ENCODE results near the gene ALDH3B2. TPM values are rescaled to one million over a fixed set of nuclear protein-coding genes. Genes with fewer than 3 reads are reported as not detected.

ALDH3B2 gene
- total RNA-seq, 4 donors from 2014 or later, result 3.4 TPM; not detected in 3

DNA sequence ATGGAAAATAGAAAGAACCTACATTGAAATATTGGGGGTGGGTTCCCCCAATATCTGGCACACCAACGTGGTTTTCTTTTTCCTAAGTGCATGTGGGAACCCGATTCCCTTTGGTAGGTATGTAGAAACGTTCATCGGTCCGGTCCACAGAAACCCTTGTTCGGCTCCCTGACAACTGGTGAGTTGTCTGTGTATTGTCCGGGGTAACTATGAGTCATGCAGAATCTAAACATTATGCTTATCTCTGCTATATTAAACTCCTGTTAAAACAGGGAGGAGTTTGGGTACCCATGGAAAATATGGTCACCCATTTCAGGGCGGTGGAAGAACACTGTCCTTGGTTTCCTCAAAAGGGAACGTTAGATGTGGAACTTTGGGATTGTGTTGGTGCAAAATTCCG, 25.1 kb upstream of the ALDH3B2 start:
- peaks cover 0 to 7% (median 0%) of the 10 kb centered on the region in 3 donors for H3K9me3 ChIP-seq
- no peak for ATAC-seq
- TF ChIP-seq POLR2AphosphoS5 (IDR thresholded peaks at IDR 0.05) (no peak), EP300 (IDR thresholded peaks at IDR 0.05) (no peak)
- H3K27ac ChIP-seq, result no peak overlapping the region
- 59 to 83% methylated on average over 8 to 9 of the region's 10 CpGs for WGBS, 2 donors (ENCODE audit: low coverage in 1 of 2)
- H3K4me1 ChIP-seq, result no peaks in the 10 kb centered on the region
- peaks cover 39% of the 10 kb centered on the region for H3K27me3 ChIP-seq
- no peak overlapping the region for H3K4me3 ChIP-seq
- H3K36me3 ChIP-seq, result no peaks in the 10 kb centered on the region

DNA sequence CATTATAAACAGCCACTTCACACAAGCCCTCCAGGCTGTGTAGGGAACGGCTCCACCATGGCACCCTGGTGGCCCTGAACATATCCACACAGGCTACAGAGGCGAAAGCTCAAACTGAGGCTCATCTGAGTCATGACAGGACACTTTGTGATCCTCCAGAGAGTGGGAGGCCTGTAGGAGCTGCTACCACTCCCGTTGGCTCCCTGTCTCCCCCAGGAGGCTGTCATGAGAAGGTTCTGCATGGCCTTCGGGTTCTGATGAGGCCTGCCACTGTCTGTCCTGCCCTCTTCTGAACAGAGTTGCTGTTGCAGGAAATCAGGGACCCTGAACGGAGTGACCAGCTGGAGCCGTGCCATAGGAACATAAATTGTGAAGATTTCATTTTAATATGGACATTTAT, 23.8 kb upstream of the ALDH3B2 start:
- TF ChIP-seq, protein P1, sequence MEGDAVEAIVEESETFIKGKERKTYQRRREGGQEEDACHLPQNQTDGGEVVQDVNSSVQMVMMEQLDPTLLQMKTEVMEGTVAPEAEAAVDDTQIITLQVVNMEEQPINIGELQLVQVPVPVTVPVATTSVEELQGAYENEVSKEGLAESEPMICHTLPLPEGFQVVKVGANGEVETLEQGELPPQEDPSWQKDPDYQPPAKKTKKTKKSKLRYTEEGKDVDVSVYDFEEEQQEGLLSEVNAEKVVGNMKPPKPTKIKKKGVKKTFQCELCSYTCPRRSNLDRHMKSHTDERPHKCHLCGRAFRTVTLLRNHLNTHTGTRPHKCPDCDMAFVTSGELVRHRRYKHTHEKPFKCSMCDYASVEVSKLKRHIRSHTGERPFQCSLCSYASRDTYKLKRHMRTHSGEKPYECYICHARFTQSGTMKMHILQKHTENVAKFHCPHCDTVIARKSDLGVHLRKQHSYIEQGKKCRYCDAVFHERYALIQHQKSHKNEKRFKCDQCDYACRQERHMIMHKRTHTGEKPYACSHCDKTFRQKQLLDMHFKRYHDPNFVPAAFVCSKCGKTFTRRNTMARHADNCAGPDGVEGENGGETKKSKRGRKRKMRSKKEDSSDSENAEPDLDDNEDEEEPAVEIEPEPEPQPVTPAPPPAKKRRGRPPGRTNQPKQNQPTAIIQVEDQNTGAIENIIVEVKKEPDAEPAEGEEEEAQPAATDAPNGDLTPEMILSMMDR (IDR thresholded peaks at IDR 0.05), result no peak
- TF ChIP-seq EP300 (IDR thresholded peaks at IDR 0.05), result no peak
- no peak for TF ChIP-seq POLR2A (IDR thresholded peaks at IDR 0.05)
- TF ChIP-seq POLR2AphosphoS5 (IDR thresholded peaks at IDR 0.05), result no peak
- ATAC-seq, result no peak
- no peaks in the 10 kb centered on the region for H3K36me3 ChIP-seq
- peaks cover 39% of the 10 kb centered on the region for H3K27me3 ChIP-seq
- WGBS, 2 donors (ENCODE audit: low coverage in 1 of 2), result 60 to 81% methylated on average over 1 to 4 of the region's 6 CpGs
- H3K9me3 ChIP-seq, result peaks cover 0 to 7% (median 0%) of the 10 kb centered on the region in 3 donors
- no peak overlapping the region for H3K27ac ChIP-seq
- H3K4me1 ChIP-seq, result no peaks in the 10 kb centered on the region
- H3K4me3 ChIP-seq, result no peak overlapping the region

DNA sequence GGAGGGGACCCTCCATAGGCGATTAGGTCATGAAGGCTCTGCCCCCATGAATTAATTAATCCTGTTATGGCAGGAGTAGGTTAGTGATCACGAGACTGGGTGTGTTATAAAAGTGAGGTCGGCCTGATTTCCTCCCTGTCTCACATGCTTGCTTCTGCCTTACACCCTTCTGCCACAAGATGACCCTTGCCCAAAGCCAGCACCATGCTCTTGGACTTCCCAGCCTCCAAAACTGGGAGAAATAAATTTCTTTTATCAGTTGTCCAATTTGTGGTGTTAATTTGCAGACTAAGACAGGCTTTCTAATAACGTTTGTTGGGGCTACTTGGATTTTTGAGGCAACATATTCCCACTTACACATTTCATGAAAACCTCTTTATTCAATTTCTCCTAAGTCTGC, 23.4 kb upstream of the ALDH3B2 start:
- H3K27ac ChIP-seq, result no peak overlapping the region
- H3K36me3 ChIP-seq, result no peaks in the 10 kb centered on the region
- H3K4me1 ChIP-seq, result no peaks in the 10 kb centered on the region
- no peak overlapping the region for H3K4me3 ChIP-seq
- no peak for TF ChIP-seq POLR2A (IDR thresholded peaks at IDR 0.05)
- TF ChIP-seq, protein P1 (IDR thresholded peaks at IDR 0.05), result no peak
- no peak for TF ChIP-seq POLR2AphosphoS5 (IDR thresholded peaks at IDR 0.05)
- no peak for TF ChIP-seq EP300 (IDR thresholded peaks at IDR 0.05)
- WGBS, 2 donors (ENCODE audit: low coverage in 1 of 2), result 83 to 92% methylated on average over 4 of the region's 4 CpGs
- peaks cover 0 to 7% (median 0%) of the 10 kb centered on the region in 3 donors for H3K9me3 ChIP-seq
- ATAC-seq, result no peak
- peaks cover 39% of the 10 kb centered on the region for H3K27me3 ChIP-seq

- Histone ChIP-seq H3K27ac (no peak overlapping the region), H3K4me1 (no peaks in the 10 kb centered on the region), H3K27me3 (peaks cover 36% of the 10 kb centered on the region), H3K4me3 (no peak overlapping the region), H3K9me3 (peaks cover 0 to 7% (median 0%) of the 10 kb centered on the region in 3 donors), H3K36me3 (no peaks in the 10 kb centered on the region)
- TF ChIP-seq, protein P1 (IDR thresholded peaks at IDR 0.05), result no peak
- TF ChIP-seq POLR2AphosphoS5 (IDR thresholded peaks at IDR 0.05), result no peak
- no peak for TF ChIP-seq EP300 (IDR thresholded peaks at IDR 0.05)
- no peak for TF ChIP-seq POLR2A (IDR thresholded peaks at IDR 0.05)
- ATAC-seq, result no peak
- 92% methylated on average over 6 of the region's 7 CpGs; no CpG with 5 or more reads in 1 of the 2 donors for WGBS, 2 donors (ENCODE audit: low coverage in 1 of 2)
Measured at GRCh38 chr11:67696998-67697397, 22.6 kb upstream of the ALDH3B2 start.

- no peaks in the 10 kb centered on the region for H3K4me1 ChIP-seq
- WGBS, 2 donors (ENCODE audit: low coverage in 1 of 2), result 86 to 87% methylated on average over 11 to 12 of the region's 12 CpGs
- peaks cover 0 to 7% (median 0%) of the 10 kb centered on the region in 3 donors for H3K9me3 ChIP-seq
- ATAC-seq, result no peak
- TF ChIP-seq, protein P1 (IDR thresholded peaks at IDR 0.05), result no peak
- TF ChIP-seq POLR2AphosphoS5 (IDR thresholded peaks at IDR 0.05) (no peak), EP300 (IDR thresholded peaks at IDR 0.05) (no peak), POLR2A (IDR thresholded peaks at IDR 0.05) (no peak)
- H3K4me3 ChIP-seq, result no peak overlapping the region
- no peak overlapping the region for H3K27ac ChIP-seq
- peaks cover 35% of the 10 kb centered on the region for H3K27me3 ChIP-seq
- no peaks in the 10 kb centered on the region for H3K36me3 ChIP-seq
Measured at GRCh38 chr11:67695606-67696005, 21.2 kb upstream of the ALDH3B2 start.

Data from gastroesophageal sphincter (tissue), 4 donors.